GM23338 (cell line): Measurements from ENCODE around the gene EDEM1. TPM values are rescaled to one million over a fixed set of nuclear protein-coding genes. Genes with fewer than 3 reads are reported as not detected.
A peak's percentile ranks its signal among the peaks of the same experiment; 100 is the strongest.

ENCODE experiments used
- ATAC-seq: fragments of 200-7000 bp; cut with Tn5 transposase; 3 replicates; pipeline ENCODE4 v1.9.1; 2020
- DNase-seq: peaks from one replicate; pipeline ENCODE4 v3.0.0-alpha.2; 2015; ENCODE audit warnings: low spot score
- H2AFZ ChIP-seq: fragments of 200-600 bp; sonication (generic); 2 replicates; pipeline ENCODE4 v1.8.0; 2016; ENCODE audit warnings: antibody characterized with exemption, mild to moderate bottlenecking, moderate library complexity
- H3F3A ChIP-seq: fragments of 200-600 bp; sonication (generic); replicated peaks from 2 replicates; pipeline ENCODE4 v1.8.0; 2017; ENCODE audit warnings: antibody characterized with exemption, mixed run types, low read depth
- H3K27ac ChIP-seq: fragments of 200-600 bp; sonication (generic); 2 replicates; pipeline ENCODE4 v1.6.1; 2016; ENCODE audit warnings: low read depth
- H3K27me3 ChIP-seq: fragments of 200-600 bp; sonication (generic); 2 replicates; pipeline ENCODE4 v1.8.0; 2016; ENCODE audit warnings: mild to moderate bottlenecking, mixed run types, moderate library complexity; ENCODE audit not compliant: insufficient read depth
- H3K36me3 ChIP-seq: fragments of 200-600 bp; sonication (generic); 2 replicates; pipeline ENCODE4 v1.8.0; 2016; ENCODE audit warnings: mild to moderate bottlenecking; ENCODE audit not compliant: insufficient read depth
- H3K4me1 ChIP-seq: fragments of 200-600 bp; sonication (generic); 2 replicates; pipeline ENCODE4 v1.8.0; 2016; ENCODE audit warnings: mild to moderate bottlenecking, moderate library complexity; ENCODE audit not compliant: insufficient read depth
- H3K4me2 ChIP-seq: fragments of 200-600 bp; sonication (generic); 2 replicates; pipeline ENCODE4 v1.7.1; 2017; ENCODE audit warnings: mixed run types
- H3K4me3 ChIP-seq: fragments of 200-600 bp; sonication (generic); 2 replicates; pipeline ENCODE4 v1.6.1; 2016; ENCODE audit warnings: mixed run types
- H3K79me2 ChIP-seq: fragments of 200-600 bp; sonication (generic); replicated peaks from 2 replicates; pipeline ENCODE4 v1.8.0; 2017; ENCODE audit warnings: mild to moderate bottlenecking; ENCODE audit not compliant: insufficient read depth
- H3K9me2 ChIP-seq: fragments of 200-600 bp; sonication (generic); 2 replicates; pipeline ENCODE4 v1.8.0; 2017; ENCODE audit not compliant: insufficient read depth
- H4K20me1 ChIP-seq: fragments of 200-600 bp; sonication (generic); replicated peaks from 2 replicates; pipeline ENCODE4 v1.8.0; 2017; ENCODE audit warnings: mild to moderate bottlenecking; ENCODE audit not compliant: insufficient read depth
- H3K27ac Mint-ChIP-seq: 2 replicates; pipeline ENCODE4 v1.8.0; 2020; ENCODE audit warnings: inconsistent platforms, mild to moderate bottlenecking, moderate library complexity, mixed read lengths
- H3K27me3 Mint-ChIP-seq: 3 replicates; pipeline ENCODE4 v1.8.0; 2022; ENCODE audit warnings: low read depth, mild to moderate bottlenecking, moderate library complexity, mixed read lengths, inconsistent platforms; ENCODE audit not compliant: insufficient read depth, poor library complexity
- H3K36me3 Mint-ChIP-seq: 3 replicates; pipeline ENCODE4 v1.8.0; 2021; ENCODE audit warnings: low read depth, mild to moderate bottlenecking, inconsistent platforms, moderate library complexity, mixed read lengths
- H3K4me1 Mint-ChIP-seq: 3 replicates; pipeline ENCODE4 v1.8.0; 2020; ENCODE audit warnings: mild to moderate bottlenecking, inconsistent platforms, mixed read lengths
- H3K4me3 Mint-ChIP-seq: 3 replicates; pipeline ENCODE4 v1.8.0; 2021; ENCODE audit warnings: moderate library complexity, mild to moderate bottlenecking, inconsistent platforms, mixed read lengths
- H3K9me3 Mint-ChIP-seq: 3 replicates; pipeline ENCODE4 v1.8.0; 2020; ENCODE audit warnings: moderate library complexity, mild to moderate bottlenecking, inconsistent platforms, mixed read lengths
- CREB1 ChIP-seq: fragments of 250-450 bp; sonication (Bioruptor Pico); IDR thresholded peaks from 2 replicates; pipeline ENCODE4 v1.5.0; 2020; ENCODE audit warnings: low read depth, mild to moderate bottlenecking, moderate library complexity
- CTCF ChIP-seq, 2 experiments: fragments of 200-600 bp in 1 of 2; sonication (generic) in 1 of 2; conservative IDR thresholded peaks; 2 replicates each; pipeline versions ENCODE4 v1.5.1 to v1.6.1; 2016 to 2017; ENCODE audit warnings: antibody characterized with exemption in 2 of 2, low read depth in 2 of 2, mild to moderate bottlenecking in 2 of 2, moderate library complexity in 1 of 2
- ETS1 ChIP-seq: IDR thresholded peaks from 2 replicates; pipeline ENCODE4 v1.6.1; 2016; ENCODE audit warnings: antibody characterized with exemption
- EZH2 ChIP-seq: fragments of 200-600 bp; sonication (generic); IDR thresholded peaks from one replicate; pipeline ENCODE4 v1.8.0; 2017; ENCODE audit warnings: antibody characterized with exemption, mild to moderate bottlenecking, low read depth; ENCODE audit not compliant: unreplicated experiment
- EZH2phosphoT487 ChIP-seq: fragments of 200-600 bp; sonication (generic); IDR thresholded peaks from one replicate; pipeline ENCODE4 v1.8.1; 2018; ENCODE audit warnings: antibody characterized with exemption; ENCODE audit not compliant: unreplicated experiment
- JUNB ChIP-seq: IDR thresholded peaks from one replicate; pipeline ENCODE4 v1.6.1; 2016; ENCODE audit warnings: antibody characterized with exemption; ENCODE audit not compliant: unreplicated experiment
- NANOG ChIP-seq: IDR thresholded peaks from 2 replicates; pipeline ENCODE4 v1.6.1; 2016; ENCODE audit warnings: antibody characterized with exemption, borderline replicate concordance
- POLR2AphosphoS5 ChIP-seq: IDR thresholded peaks from 2 replicates; pipeline ENCODE4 v1.6.1; 2016; ENCODE audit warnings: antibody characterized with exemption, low read depth
- REST ChIP-seq: IDR thresholded peaks from one replicate; pipeline ENCODE4 v1.6.1; 2018; ENCODE audit warnings: antibody characterized with exemption; ENCODE audit not compliant: unreplicated experiment
- STAT1 ChIP-seq: IDR thresholded peaks from one replicate; pipeline ENCODE4 v1.6.1; 2016; ENCODE audit warnings: antibody characterized with exemption; ENCODE audit not compliant: unreplicated experiment
- ZNF114 ChIP-seq: fragments of 250-450 bp; sonication (Bioruptor Pico); IDR thresholded peaks from 2 replicates; pipeline ENCODE4 v1.5.0; 2020; ENCODE audit warnings: mild to moderate bottlenecking, moderate library complexity
- ZNF331 ChIP-seq: fragments of 250-450 bp; sonication (Bioruptor Pico); IDR thresholded peaks from 2 replicates; pipeline ENCODE4 v1.5.0; 2020; ENCODE audit warnings: low read depth, mild to moderate bottlenecking, moderate library complexity
- ZNF462 ChIP-seq: fragments of 250-450 bp; sonication (Bioruptor Pico); IDR thresholded peaks from 2 replicates; pipeline ENCODE4 v1.5.0; 2020; ENCODE audit warnings: mild to moderate bottlenecking, moderate library complexity
- polyA plus RNA-seq: library from polyadenylated mRNA; unstranded; fragments of >200 nt; fragmentation: Nextera tagmentation; extraction: Ambion mirVana; gene quantifications from 2 replicates; pipeline ENCODE4 v1.2.1, GENCODE V29; 2016
- total RNA-seq: library from RNA; depleted of rRNA; stranded (reverse); fragments of >200 nt; shearing (Covaris generic); gene quantifications from 2 replicates; pipeline ENCODE4 v1.2.3, GENCODE V29; 2014

EDEM1 gene
- total and polyA plus RNA-seq, 2 experiments from 2014 or later: 2.2 to 36.7 TPM

GRCh38 chr3:5198313-5198677 is 10.8 kb downstream of the EDEM1 start:
- no peak for ATAC-seq
- Mint-ChIP-seq H3K4me3 (no peak overlapping the region), H3K36me3 (peaks cover 60% of the 10 kb centered on the region), H3K4me1 (peaks cover 40% of the 10 kb centered on the region), H3K27ac (peak overlapping the region; percentile 94), H3K27me3 (no peaks in the 10 kb centered on the region), H3K9me3 (no peaks in the 10 kb centered on the region)
- no peaks in the 10 kb centered on the region for H3F3A ChIP-seq
- TF ChIP-seq ZNF114 (CRISPR knock-in tag) (no peak), REST (no peak), ZNF331 (CRISPR knock-in tag) (no peak), POLR2AphosphoS5 (no peak), EZH2phosphoT487 (no peak), NANOG (no peak), JUNB (no peak), STAT1 (no peak), CREB1 (CRISPR knock-in tag) (no peak), ETS1 (no peak), ZNF462 (CRISPR knock-in tag) (no peak), EZH2 (no peak), CTCF (conservative IDR thresholded peaks at IDR 0.05; ENCODE audit: low read depth in 2 of 2) (no peak)
- H3K36me3 ChIP-seq: peaks cover 16% of the 10 kb centered on the region; the same call in 1 of the 2 replicates
- peak overlapping the region; percentile 93 for H3K27ac ChIP-seq
- no peaks in the 10 kb centered on the region for H3K27me3 ChIP-seq
- no peaks in the 10 kb centered on the region for H4K20me1 ChIP-seq
- DNase-seq: no peak
- no peak overlapping the region for H3K4me3 ChIP-seq
- no peak overlapping the region for H2AFZ ChIP-seq
- peaks cover 31% of the 10 kb centered on the region for H3K4me1 ChIP-seq
- no peaks in the 10 kb centered on the region for H3K9me2 ChIP-seq
- H3K4me2 ChIP-seq: no peak overlapping the region
- peaks cover 17% of the 10 kb centered on the region for H3K79me2 ChIP-seq
